ENCODE data around the gene MGAT4A.

MGAT4A gene

DNA sequence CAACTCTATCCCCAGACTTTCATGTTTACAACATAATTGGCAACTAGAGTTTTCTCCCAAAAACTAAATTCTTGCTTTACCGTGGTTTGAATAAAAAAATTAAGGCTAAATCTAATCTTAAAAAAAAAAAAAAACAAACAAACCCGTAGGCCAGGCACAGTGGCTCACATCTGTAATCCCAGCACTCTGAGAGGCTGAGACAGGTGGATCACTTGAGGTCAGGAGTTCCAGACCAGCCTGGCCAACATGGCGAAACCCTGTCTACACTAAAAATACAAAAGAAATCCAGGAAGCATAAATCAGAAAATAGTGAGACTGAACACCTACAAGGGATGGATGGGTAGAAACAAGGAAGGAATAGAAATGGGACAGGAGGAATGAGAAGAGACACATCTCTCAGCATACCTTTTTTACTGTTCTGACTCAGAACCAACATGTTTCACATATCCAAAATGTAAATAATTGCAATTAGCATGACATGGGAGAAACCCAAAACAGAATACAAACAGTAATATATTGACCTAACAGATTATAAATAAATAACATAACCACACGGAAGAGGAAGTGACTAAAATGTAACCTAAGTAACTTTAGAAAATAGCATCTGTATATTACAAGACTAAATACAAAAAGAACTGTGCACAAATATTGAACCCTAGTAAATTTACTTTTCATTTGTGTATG lies 17.5 kb downstream of the MGAT4A start:
- no peak overlapping the region for H3K4me3 ChIP-seq (ENCODE audit: low read length)
- DNase-seq (ENCODE audit: low read depth), result no peak
- TF ChIP-seq, protein P1, sequence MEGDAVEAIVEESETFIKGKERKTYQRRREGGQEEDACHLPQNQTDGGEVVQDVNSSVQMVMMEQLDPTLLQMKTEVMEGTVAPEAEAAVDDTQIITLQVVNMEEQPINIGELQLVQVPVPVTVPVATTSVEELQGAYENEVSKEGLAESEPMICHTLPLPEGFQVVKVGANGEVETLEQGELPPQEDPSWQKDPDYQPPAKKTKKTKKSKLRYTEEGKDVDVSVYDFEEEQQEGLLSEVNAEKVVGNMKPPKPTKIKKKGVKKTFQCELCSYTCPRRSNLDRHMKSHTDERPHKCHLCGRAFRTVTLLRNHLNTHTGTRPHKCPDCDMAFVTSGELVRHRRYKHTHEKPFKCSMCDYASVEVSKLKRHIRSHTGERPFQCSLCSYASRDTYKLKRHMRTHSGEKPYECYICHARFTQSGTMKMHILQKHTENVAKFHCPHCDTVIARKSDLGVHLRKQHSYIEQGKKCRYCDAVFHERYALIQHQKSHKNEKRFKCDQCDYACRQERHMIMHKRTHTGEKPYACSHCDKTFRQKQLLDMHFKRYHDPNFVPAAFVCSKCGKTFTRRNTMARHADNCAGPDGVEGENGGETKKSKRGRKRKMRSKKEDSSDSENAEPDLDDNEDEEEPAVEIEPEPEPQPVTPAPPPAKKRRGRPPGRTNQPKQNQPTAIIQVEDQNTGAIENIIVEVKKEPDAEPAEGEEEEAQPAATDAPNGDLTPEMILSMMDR (IDR thresholded peaks at IDR 0.05; ENCODE audit: insufficient read depth, low read depth, low read length, missing control alignments), result no peak

DNA sequence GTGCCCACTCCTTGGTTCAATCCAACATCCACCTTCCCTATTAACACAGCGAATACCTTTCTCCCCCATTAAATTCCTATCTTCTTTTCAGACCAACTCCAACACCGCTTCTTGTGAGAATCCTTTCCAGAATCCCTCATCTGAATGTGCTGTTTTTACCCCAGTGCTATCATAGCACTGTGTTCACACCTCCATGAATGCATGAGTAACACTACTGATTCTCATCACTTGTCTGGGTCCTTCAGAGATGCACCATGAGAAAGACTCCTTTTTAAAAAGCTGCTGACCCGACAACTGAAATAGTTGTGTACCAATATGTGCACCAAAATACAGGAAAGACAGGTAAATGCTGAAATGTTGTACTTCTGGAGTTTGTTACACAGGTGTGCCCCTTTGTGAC lies 18.8 kb downstream of the MGAT4A start:
- no peak overlapping the region for H3K4me3 ChIP-seq (ENCODE audit: low read length)
- TF ChIP-seq, protein P1 (IDR thresholded peaks at IDR 0.05; ENCODE audit: insufficient read depth, low read depth, low read length, missing control alignments), result no peak
- no peak for DNase-seq (ENCODE audit: low read depth)

DNA sequence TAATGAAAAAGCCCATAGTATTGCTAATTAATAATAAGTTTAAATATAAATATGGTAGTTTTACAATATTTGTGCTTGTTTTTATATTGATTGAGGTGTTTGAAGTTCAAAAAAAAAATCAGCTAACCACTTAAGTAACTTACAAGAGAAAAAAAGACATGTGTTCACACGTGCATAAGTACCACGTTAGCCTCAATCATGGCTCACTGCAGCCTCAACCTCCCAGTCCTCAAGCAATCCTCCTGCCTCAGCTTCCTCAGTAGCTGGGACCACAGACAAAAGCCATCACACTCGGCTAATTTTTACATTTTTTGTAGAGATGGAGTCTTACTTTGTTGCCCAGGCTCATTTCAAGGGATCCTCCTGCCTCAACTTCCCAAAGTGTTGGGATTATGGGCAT lies 19.4 kb downstream of the MGAT4A start:
- DNase-seq (ENCODE audit: low read depth), result no peak
- TF ChIP-seq, protein P1 (IDR thresholded peaks at IDR 0.05; ENCODE audit: insufficient read depth, low read depth, low read length, missing control alignments), result no peak
- no peak overlapping the region for H3K4me3 ChIP-seq (ENCODE audit: low read length)

DNA sequence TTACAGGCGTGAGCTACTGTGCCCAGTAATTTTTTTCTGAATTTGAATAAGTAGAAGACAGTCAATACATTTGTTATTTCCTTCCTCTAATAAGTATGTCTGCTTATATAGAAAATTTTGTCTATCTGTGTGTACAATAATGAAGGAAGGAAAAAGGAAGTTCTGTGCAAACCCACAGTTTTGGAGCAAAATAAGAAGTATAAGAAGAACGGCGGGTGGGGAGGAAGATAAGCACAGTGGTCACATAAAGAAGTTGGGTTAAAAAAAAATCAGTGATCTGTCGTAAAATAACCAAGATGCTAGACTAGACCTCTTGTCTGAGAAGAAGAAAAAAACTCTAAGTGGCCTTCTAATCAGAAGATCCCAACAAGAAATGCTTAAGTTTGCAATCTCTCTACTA lies 20.2 kb downstream of the MGAT4A start:
- no peak overlapping the region for H3K4me3 ChIP-seq (ENCODE audit: low read length)
- DNase-seq (ENCODE audit: low read depth), result no peak
- TF ChIP-seq, protein P1 (IDR thresholded peaks at IDR 0.05; ENCODE audit: insufficient read depth, low read depth, low read length, missing control alignments), result no peak

DNA sequence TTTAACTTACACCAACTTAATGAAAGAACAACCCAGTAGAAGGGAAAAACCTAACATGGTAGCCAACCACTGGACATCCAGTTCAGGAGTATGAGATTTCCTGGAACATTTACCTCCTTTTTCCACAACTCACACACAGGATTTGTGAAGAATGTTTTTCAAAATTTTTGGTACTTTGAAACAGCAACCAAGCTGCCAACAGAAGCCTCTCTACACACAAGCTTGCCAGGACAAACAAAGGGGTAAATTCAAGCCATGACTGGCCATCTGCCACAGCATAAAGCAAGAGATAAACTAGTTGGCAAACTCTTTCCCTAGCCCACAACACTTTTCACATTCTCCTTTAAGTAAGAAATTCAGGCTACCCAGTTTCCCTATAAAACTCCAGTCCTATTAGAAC lies 21.4 kb downstream of the MGAT4A start:
- TF ChIP-seq, protein P1 (IDR thresholded peaks at IDR 0.05; ENCODE audit: insufficient read depth, low read depth, low read length, missing control alignments), result no peak
- no peak overlapping the region for H3K4me3 ChIP-seq (ENCODE audit: low read length)
- no peak for DNase-seq (ENCODE audit: low read depth)

DNA sequence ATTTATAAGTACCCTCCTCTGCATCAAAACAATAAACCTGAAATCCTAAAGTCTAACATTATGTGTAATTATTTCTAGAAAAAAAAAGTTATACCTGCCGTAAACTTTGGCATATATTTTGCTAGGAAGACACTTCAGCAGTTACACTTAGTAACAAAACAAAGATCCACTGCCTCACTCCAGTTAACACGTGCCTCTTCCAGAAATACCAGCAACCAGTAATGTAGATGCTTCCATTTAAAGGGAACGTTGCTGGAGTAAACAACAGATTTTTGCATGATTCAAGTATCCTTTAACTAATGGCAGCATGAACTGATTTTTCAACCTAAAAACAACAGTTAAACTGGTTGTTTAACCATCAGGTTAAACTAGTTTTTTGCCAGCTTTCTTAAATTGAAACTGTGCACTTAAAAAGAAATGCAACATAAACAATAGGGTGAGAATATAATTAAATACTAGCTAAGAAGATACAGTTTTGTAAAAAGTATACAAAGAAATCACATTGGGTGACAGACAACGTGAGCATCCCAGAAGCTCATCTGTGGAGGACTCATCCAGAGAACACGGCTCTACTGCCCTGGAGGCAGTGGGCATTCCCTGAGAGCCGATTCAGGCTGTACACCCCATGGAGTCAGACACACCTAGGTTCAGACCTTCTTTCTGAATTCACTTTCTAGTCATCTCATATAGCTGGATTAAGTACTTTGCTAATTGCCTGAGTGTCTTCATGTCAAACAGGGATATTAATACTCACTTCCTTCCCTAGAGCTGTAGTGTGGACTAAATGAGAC lies 22.3 kb downstream of the MGAT4A start:
- no peak overlapping the region for H3K4me3 ChIP-seq (ENCODE audit: low read length)
- DNase-seq (ENCODE audit: low read depth), result no peak
- TF ChIP-seq, protein P1 (IDR thresholded peaks at IDR 0.05; ENCODE audit: insufficient read depth, low read depth, low read length, missing control alignments), result no peak

All from epithelial cell of esophagus (primary cell).